Osteocyte (in vitro differentiated cells): ENCODE measurements around the gene CUTA. TPM values are rescaled to one million over a fixed set of nuclear protein-coding genes. Genes with fewer than 3 reads are reported as not detected.
A peak's percentile ranks its signal among the peaks of the same experiment; 100 is the strongest.

Experiments
- DNase-seq: peaks from one replicate; pipeline ENCODE4 v3.0.0; 2021; ENCODE audit warnings: mixed read lengths; ENCODE audit not compliant: unreplicated experiment; ENCODE audit errors: extremely low spot score
- H3K27ac Mint-ChIP-seq: one replicate; pipeline ENCODE4 v1.8.0; 2021; ENCODE audit warnings: mild to moderate bottlenecking, mixed read lengths; ENCODE audit not compliant: unreplicated experiment
- H3K27me3 Mint-ChIP-seq: one replicate; pipeline ENCODE4 v1.8.0; 2021; ENCODE audit warnings: mixed read lengths; ENCODE audit not compliant: unreplicated experiment
- H3K36me3 Mint-ChIP-seq: one replicate; pipeline ENCODE4 v1.8.0; 2021; ENCODE audit warnings: mixed read lengths; ENCODE audit not compliant: unreplicated experiment
- H3K4me1 Mint-ChIP-seq: one replicate; pipeline ENCODE4 v1.8.0; 2021; ENCODE audit warnings: mixed read lengths; ENCODE audit not compliant: unreplicated experiment
- H3K4me3 Mint-ChIP-seq: one replicate; pipeline ENCODE4 v1.8.0; 2021; ENCODE audit warnings: mild to moderate bottlenecking, moderate library complexity, mixed read lengths; ENCODE audit not compliant: unreplicated experiment
- H3K9me3 Mint-ChIP-seq: one replicate; pipeline ENCODE4 v1.8.0; 2021; ENCODE audit warnings: mixed read lengths; ENCODE audit not compliant: unreplicated experiment
- total RNA-seq: library from RNA; stranded (reverse); gene quantifications from 2 replicates; pipeline ENCODE4 v1.2.1, GENCODE V29; 2021
- TF ChIP-seq, protein P1 (sequence below): fragments of 200-600 bp; sonication (generic); IDR thresholded peaks from 2 replicates; pipeline ENCODE4 v1.5.0; 2021; ENCODE audit warnings: antibody characterized with exemption, mild to moderate bottlenecking, moderate library complexity

CUTA gene
- total RNA-seq, 1 donor from 2014 or later = 302 TPM

- H3K27ac Mint-ChIP-seq = peak within 1 kb of the TSS; percentile 99
- no peaks in the 10 kb centered on the region for H3K27me3 Mint-ChIP-seq
- H3K4me3 Mint-ChIP-seq = peak within 1 kb of the TSS; percentile 98
- TF ChIP-seq, protein P1, sequence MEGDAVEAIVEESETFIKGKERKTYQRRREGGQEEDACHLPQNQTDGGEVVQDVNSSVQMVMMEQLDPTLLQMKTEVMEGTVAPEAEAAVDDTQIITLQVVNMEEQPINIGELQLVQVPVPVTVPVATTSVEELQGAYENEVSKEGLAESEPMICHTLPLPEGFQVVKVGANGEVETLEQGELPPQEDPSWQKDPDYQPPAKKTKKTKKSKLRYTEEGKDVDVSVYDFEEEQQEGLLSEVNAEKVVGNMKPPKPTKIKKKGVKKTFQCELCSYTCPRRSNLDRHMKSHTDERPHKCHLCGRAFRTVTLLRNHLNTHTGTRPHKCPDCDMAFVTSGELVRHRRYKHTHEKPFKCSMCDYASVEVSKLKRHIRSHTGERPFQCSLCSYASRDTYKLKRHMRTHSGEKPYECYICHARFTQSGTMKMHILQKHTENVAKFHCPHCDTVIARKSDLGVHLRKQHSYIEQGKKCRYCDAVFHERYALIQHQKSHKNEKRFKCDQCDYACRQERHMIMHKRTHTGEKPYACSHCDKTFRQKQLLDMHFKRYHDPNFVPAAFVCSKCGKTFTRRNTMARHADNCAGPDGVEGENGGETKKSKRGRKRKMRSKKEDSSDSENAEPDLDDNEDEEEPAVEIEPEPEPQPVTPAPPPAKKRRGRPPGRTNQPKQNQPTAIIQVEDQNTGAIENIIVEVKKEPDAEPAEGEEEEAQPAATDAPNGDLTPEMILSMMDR = no peak
- H3K4me1 Mint-ChIP-seq = peaks cover 66% of the 10 kb centered on the region
- no peak for DNase-seq
- H3K9me3 Mint-ChIP-seq = no peaks in the 10 kb centered on the region
- peaks cover 12% of the 10 kb centered on the region for H3K36me3 Mint-ChIP-seq
These were observed 1.9 kb upstream of the CUTA start, which contains the start of gene SYNGAP1 for GRCh38 chr6:33419580-33420490. Gene SYNGAP1 (plus strand): TSS chr6:33420065. CDS start chr6:33420265, 200 bp downstream.

DNA sequence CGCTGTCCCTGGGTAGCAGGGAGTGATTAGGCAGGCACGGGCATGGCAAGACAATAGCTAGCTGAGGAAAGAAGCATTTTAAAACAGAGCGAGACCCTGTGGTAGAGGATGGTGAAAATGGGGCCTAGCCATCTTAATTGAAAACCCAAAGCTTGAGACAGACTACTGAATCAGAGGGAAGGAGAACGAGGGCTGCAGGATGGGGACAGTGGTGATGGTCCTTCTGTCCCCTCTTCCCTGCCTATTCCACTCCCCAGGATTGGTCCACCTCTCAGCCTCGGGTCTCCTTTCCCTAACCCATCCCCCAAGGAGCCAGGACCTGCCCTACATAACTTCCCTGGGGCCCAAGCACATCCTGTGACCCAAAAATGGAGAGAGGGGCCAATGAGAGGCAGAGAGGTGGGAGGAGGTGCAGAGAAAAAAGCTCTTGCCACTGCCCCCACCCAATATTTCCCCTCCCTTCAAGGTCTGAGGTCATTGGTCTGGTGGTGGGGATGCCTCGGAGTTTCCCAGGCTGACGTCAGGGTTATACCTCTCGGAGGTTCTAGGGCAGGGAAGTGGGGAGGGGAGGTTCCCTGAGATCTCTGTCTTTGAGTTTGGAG lies 884 bp upstream of the CUTA start:
- Mint-ChIP-seq H3K27me3 (no peaks in the 10 kb centered on the region), H3K27ac (peak overlapping the region; percentile 99), H3K9me3 (no peaks in the 10 kb centered on the region), H3K4me1 (peaks cover 61% of the 10 kb centered on the region), H3K4me3 (peak overlapping the region; percentile 98), H3K36me3 (peaks cover 14% of the 10 kb centered on the region)
- TF ChIP-seq, protein P1 = no peak
- no peak for DNase-seq

DNA sequence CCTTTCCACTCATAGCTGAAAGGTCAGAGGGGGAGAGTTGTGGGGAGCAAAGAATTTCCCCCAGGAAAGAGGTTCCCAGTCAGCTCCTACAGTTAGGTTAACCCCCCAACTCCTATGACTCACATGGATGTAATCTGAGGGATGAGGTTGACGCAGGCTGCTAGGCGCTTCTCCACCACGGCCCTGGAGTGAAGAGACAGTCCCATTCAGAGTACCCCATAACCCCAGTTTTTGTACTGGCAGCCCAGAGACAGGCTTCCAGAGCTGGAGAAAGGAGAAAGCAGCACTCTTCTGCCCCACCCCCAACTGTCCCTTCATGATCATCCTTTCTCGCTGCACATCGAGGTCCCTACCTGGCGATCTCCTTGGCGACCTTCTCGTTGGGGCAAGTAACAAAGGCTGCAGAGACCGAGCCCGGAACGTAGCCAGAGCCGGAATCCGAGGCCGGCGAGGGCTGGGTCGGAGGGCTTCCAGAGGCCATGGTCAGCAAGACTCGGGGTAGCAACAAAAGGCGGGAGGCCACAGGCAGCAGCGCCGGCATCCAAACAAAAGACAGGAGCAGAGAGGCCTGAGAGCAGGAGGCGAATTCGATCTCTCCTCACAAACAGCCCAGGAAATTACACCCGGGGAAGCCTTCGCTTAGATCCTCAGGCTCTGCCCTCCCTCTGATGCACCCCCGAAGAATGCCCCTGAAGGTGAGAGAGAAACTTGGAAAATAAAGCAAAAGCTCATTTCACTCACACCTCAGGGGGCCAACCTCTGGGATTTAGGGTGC lies 592 bp downstream of the CUTA start:
- TF ChIP-seq, protein P1 = no peak
- Mint-ChIP-seq H3K9me3 (no peaks in the 10 kb centered on the region), H3K4me3 (peak overlapping the region; percentile 98), H3K4me1 (peaks cover 62% of the 10 kb centered on the region), H3K27ac (peak overlapping the region; percentile 99), H3K27me3 (no peaks in the 10 kb centered on the region), H3K36me3 (peaks cover 20% of the 10 kb centered on the region)
- no peak for DNase-seq

DNA sequence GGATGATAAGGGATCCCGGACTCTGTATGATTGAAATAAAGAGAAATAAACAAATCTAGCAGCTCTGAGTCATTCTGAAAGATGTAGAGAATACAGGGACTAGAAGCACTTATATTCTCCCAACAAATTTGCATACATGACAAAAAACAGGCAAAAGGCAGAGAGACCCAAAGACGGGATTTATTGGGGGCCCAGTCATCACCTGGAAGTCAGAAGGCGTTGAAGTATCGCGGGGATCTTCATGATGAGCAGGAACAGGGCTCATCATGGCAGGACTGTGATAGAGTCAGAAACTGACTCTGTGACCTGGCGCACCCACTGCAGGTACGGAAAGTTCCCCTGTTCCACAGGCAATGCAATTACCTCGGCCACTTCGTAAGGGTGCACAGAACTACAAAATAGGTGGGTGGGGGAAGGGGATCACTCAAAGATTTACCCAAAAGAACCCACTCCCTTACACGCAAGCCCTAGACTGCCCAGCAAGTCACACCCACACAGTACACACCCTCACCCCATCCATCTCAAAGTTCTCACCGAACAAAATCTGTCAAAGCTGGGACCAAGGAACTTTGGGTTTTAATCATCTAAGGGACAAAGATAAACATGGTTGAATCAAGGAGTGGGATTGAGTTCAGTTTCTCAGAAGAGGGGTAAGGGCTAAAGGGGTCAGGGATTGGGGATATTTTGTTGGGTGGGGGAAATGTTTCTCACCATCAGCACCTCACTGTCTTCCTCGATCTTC lies 1.4 kb downstream of the CUTA start:
- DNase-seq = no peak
- H3K9me3 Mint-ChIP-seq = no peaks in the 10 kb centered on the region
- H3K27me3 Mint-ChIP-seq = no peaks in the 10 kb centered on the region
- peaks cover 21% of the 10 kb centered on the region for H3K36me3 Mint-ChIP-seq
- H3K4me3 Mint-ChIP-seq = peak overlapping the region; percentile 98
- TF ChIP-seq, protein P1 = no peak
- H3K27ac Mint-ChIP-seq = peak overlapping the region; percentile 99
- H3K4me1 Mint-ChIP-seq = peaks cover 66% of the 10 kb centered on the region
